IMR-90 (cell line): ENCODE measurements around the gene TOGARAM2. TPM values are rescaled to one million over a fixed set of nuclear protein-coding genes. Genes with fewer than 3 reads are reported as not detected.

Source experiments
- ATAC-seq: fragments of 200-7000 bp; cut with Tn5 transposase; 2 replicates; pipeline ENCODE4 v1.9.1; 2020; ENCODE audit warnings: low read depth, mild to moderate bottlenecking, moderate library complexity
- BruUV-seq: library from RNA; stranded (reverse); fragments of 400-500 nt; replicated peaks from 2 replicates; lab custom pipeline; 2021; lab: Mats Ljungman, UMichigan
- CTCF ChIA-PET: fragments of 300-600 bp; formaldehyde crosslinking; extraction: SDS; loops from one replicate; lab custom pipeline; 2021; ENCODE audit warnings: antibody characterized with exemption; lab: Yijun Ruan, JAX
- POLR2A ChIA-PET: fragments of 300-600 bp; sonication (Branson Sonifier 250); formaldehyde crosslinking; loops from one replicate; lab custom pipeline; 2022; ENCODE audit warnings: antibody characterized with exemption; ENCODE audit not compliant: unreplicated experiment; lab: Charles Lee
- DNase-seq: peaks from one replicate; pipeline ENCODE4 v3.0.0; 2013
- H2AFZ ChIP-seq: replicated peaks from 2 replicates; pipeline ENCODE3; 2013; ENCODE audit warnings: low read length, mild to moderate bottlenecking; ENCODE audit not compliant: poor library complexity
- H2AK5ac ChIP-seq: 2 replicates; pipeline ENCODE4 v1.6.1; 2013; ENCODE audit warnings: low read depth, low read length, inconsistent platforms
- H2AK9ac ChIP-seq: replicated peaks from 2 replicates; pipeline ENCODE3; 2013; ENCODE audit warnings: mild to moderate bottlenecking, low read depth, low read length, moderate library complexity; ENCODE audit not compliant: poor library complexity
- H2BK120ac ChIP-seq: 2 replicates; pipeline ENCODE4 v1.6.1; 2013; ENCODE audit warnings: low read depth, low read length, inconsistent platforms
- H2BK15ac ChIP-seq: 3 replicates; pipeline ENCODE4 v1.6.1; 2013; ENCODE audit warnings: low read depth, low read length, inconsistent platforms
- H2BK20ac ChIP-seq: 2 replicates; pipeline ENCODE4 v1.6.1; 2013; ENCODE audit warnings: low read depth, mild to moderate bottlenecking, inconsistent platforms, low read length, moderate library complexity
- H2BK5ac ChIP-seq: 2 replicates; pipeline ENCODE4 v1.6.1; 2013; ENCODE audit warnings: mild to moderate bottlenecking, low read depth, low read length, inconsistent platforms; ENCODE audit not compliant: poor library complexity, severe bottlenecking
- H3K14ac ChIP-seq: replicated peaks from 2 replicates; pipeline ENCODE4 v1.6.1; 2013; ENCODE audit warnings: low read depth, low read length, inconsistent platforms
- H3K18ac ChIP-seq: 2 replicates; pipeline ENCODE4 v1.6.1; 2013; ENCODE audit warnings: low read depth, low read length, control low read depth
- H3K23ac ChIP-seq: 2 replicates; pipeline ENCODE4 v1.6.1; 2013; ENCODE audit warnings: low read depth, low read length, inconsistent platforms
- H3K27ac ChIP-seq: 2 replicates; pipeline ENCODE4 v1.5.1; 2013; ENCODE audit warnings: mild to moderate bottlenecking, control low read depth, low read length; ENCODE audit not compliant: insufficient read depth
- H3K27me3 ChIP-seq: 2 replicates; pipeline ENCODE4 v1.6.1; 2013; ENCODE audit warnings: low read length; ENCODE audit not compliant: control insufficient read depth, insufficient read depth
- H3K36me3 ChIP-seq: 2 replicates; pipeline ENCODE4 v1.6.1; 2013; ENCODE audit warnings: low read length, mixed read lengths; ENCODE audit not compliant: control insufficient read depth, insufficient read depth
- H3K4ac ChIP-seq: 2 replicates; pipeline ENCODE4 v1.6.1; 2013; ENCODE audit warnings: low read depth, low read length, inconsistent platforms
- H3K4me1 ChIP-seq: 2 replicates; pipeline ENCODE4 v1.6.1; 2013; ENCODE audit warnings: low read length, mixed read lengths; ENCODE audit not compliant: control insufficient read depth, insufficient read depth
- H3K4me2 ChIP-seq: 2 replicates; pipeline ENCODE4 v1.6.1; 2013; ENCODE audit warnings: low read depth, mild to moderate bottlenecking, control low read depth, low read length, moderate library complexity
- H3K4me3 ChIP-seq: 2 replicates; pipeline ENCODE4 v1.5.1; 2013; ENCODE audit warnings: low read depth, mild to moderate bottlenecking, control low read depth, low read length, moderate library complexity; ENCODE audit not compliant: insufficient read depth
- H3K56ac ChIP-seq: 2 replicates; pipeline ENCODE4 v1.6.1; 2013; ENCODE audit warnings: low read length, inconsistent platforms; ENCODE audit not compliant: insufficient read depth; ENCODE audit errors: extremely low read depth
- H3K79me1 ChIP-seq, 2 experiments: 2 replicates each; pipeline ENCODE4 v1.6.1; 2013; ENCODE audit warnings: low read length in 2 of 2, inconsistent platforms in 1 of 2, low read depth in 1 of 2
- H3K9ac ChIP-seq: 2 replicates; pipeline ENCODE4 v1.6.1; 2013; ENCODE audit warnings: low read depth, low read length, control low read depth
- H3K9me1 ChIP-seq: 2 replicates; pipeline ENCODE4 v1.6.1; 2013; ENCODE audit warnings: low read length, inconsistent platforms; ENCODE audit not compliant: insufficient read depth
- H3K9me3 ChIP-seq: 2 replicates; pipeline ENCODE4 v1.6.1; 2013; ENCODE audit warnings: low read length; ENCODE audit not compliant: control insufficient read depth, insufficient read depth
- H4K20me1 ChIP-seq: 2 replicates; pipeline ENCODE4 v1.6.1; 2013; ENCODE audit warnings: low read length, inconsistent platforms; ENCODE audit not compliant: insufficient read depth
- H4K5ac ChIP-seq: 2 replicates; pipeline ENCODE4 v1.6.1; 2013; ENCODE audit warnings: mild to moderate bottlenecking, low read depth, low read length, control low read depth
- H4K8ac ChIP-seq, 2 experiments: 2 replicates each; pipeline ENCODE4 v1.6.1; 2013; ENCODE audit warnings: low read depth in 2 of 2, low read length in 2 of 2, control low read depth in 1 of 2, inconsistent platforms in 1 of 2
- H4K91ac ChIP-seq: 2 replicates; pipeline ENCODE4 v1.6.1; 2013; ENCODE audit warnings: low read depth, low read length, inconsistent platforms; ENCODE audit not compliant: insufficient read depth
- BHLHE40 ChIP-seq: fragments of 150-350 bp; IDR thresholded peaks from 2 replicates; pipeline ENCODE4 v1.6.1; 2016; ENCODE audit warnings: mild to moderate bottlenecking, low read depth, low read length
- CEBPB ChIP-seq: IDR thresholded peaks from 2 replicates; pipeline ENCODE4 v1.6.1; 2012; ENCODE audit warnings: low read depth, low read length, improper control_type of control experiment
- CHD1 ChIP-seq: IDR thresholded peaks from 2 replicates; pipeline ENCODE4 v1.6.1; 2012; ENCODE audit warnings: low read depth, low read length, improper control_type of control experiment
- ELK1 ChIP-seq: fragments of 150-350 bp; IDR thresholded peaks from 2 replicates; pipeline ENCODE4 v1.6.1; 2016; ENCODE audit warnings: low read depth, mild to moderate bottlenecking, low read length, moderate library complexity, borderline replicate concordance
- FOS ChIP-seq: fragments of 150-350 bp; IDR thresholded peaks from 2 replicates; pipeline ENCODE4 v1.6.1; 2016; ENCODE audit warnings: low read depth, low read length
- MAFK ChIP-seq: IDR thresholded peaks from 2 replicates; pipeline ENCODE4 v1.6.1; 2012; ENCODE audit warnings: low read depth, low read length, improper control_type of control experiment
- MAZ ChIP-seq: IDR thresholded peaks from 2 replicates; pipeline ENCODE4 v1.6.1; 2012; ENCODE audit warnings: low read depth, mild to moderate bottlenecking, low read length, improper control_type of control experiment, moderate library complexity, borderline replicate concordance
- MXI1 ChIP-seq: IDR thresholded peaks from 2 replicates; pipeline ENCODE4 v1.6.1; 2012; ENCODE audit warnings: low read depth, mild to moderate bottlenecking, low read length, moderate library complexity, borderline replicate concordance
- NFE2L2 ChIP-seq: fragments of 150-350 bp; IDR thresholded peaks from 2 replicates; pipeline ENCODE4 v1.6.1; 2016; ENCODE audit warnings: low read depth, mild to moderate bottlenecking, low read length
- POLR2A ChIP-seq: IDR thresholded peaks from 2 replicates; pipeline ENCODE4 v1.6.1; 2012; ENCODE audit warnings: mild to moderate bottlenecking, low read depth, low read length
- RAD21 ChIP-seq: IDR thresholded peaks from 2 replicates; pipeline ENCODE4 v1.6.1; 2012; ENCODE audit warnings: low read length, improper control_type of control experiment
- RCOR1 ChIP-seq: IDR thresholded peaks from 2 replicates; pipeline ENCODE4 v1.6.1; 2012; ENCODE audit warnings: mild to moderate bottlenecking, low read length, improper control_type of control experiment; ENCODE audit not compliant: insufficient replicate concordance
- RFX5 ChIP-seq: IDR thresholded peaks from 2 replicates; pipeline ENCODE4 v1.8.0; 2012; ENCODE audit warnings: low read depth, mild to moderate bottlenecking, low read length, moderate library complexity
- SMC3 ChIP-seq: fragments of 150-350 bp; IDR thresholded peaks from 2 replicates; pipeline ENCODE4 v1.6.1; 2016; ENCODE audit warnings: low read depth, mild to moderate bottlenecking, antibody characterized with exemption, low read length, moderate library complexity
- USF2 ChIP-seq: fragments of 150-350 bp; IDR thresholded peaks from 2 replicates; pipeline ENCODE4 v1.6.1; 2017; ENCODE audit warnings: mild to moderate bottlenecking, antibody characterized with exemption, low read length, low read depth
- WGBS, 2 experiments: methylation state at CpG; one replicate each; pipeline versions ENCODE4 v1.1.5 to v1.1.7; 2013; ENCODE audit warnings: missing lambda C conversion rate in 2 of 2; ENCODE audit not compliant: insufficient read length in 1 of 2; ENCODE audit errors: extremely low coverage in 2 of 2; 5-methylcytosine and 5-hydroxymethylcytosine counted together
- dilution Hi-C: fragments of 300-500 bp; cut with HindIII; formaldehyde crosslinking; loops from one replicate; pipeline ENCODE4 v1.14.3; 2018; ENCODE audit warnings: low sequenced_read_pairs; ENCODE audit not compliant: unreplicated experiment
- in situ Hi-C: fragments of 300-500 bp; cut with MboI; formaldehyde crosslinking; loops from 3 replicates; pipeline ENCODE4 v1.14.3; 2019; ENCODE audit warnings: low sequenced_read_pairs, inconsistent platforms, mixed read lengths
- intact Hi-C: fragments of 100-400 bp; cut with micrococcal nuclease; formaldehyde crosslinking; loops from 2 replicates; pipeline ENCODE4 v1.10.0; 2022
- polyA plus RNA-seq, 3 experiments: library from polyadenylated mRNA; depleted of rRNA; stranded (reverse); fragments of >200 nt; gene quantifications; 2 replicates each; pipeline ENCODE4 v1.2.3, GENCODE V29; 2012; ENCODE audit warnings: low replicate concordance in 1 of 3
- total RNA-seq: library from RNA; depleted of rRNA; stranded (reverse); fragments of >200 nt; gene quantifications from 2 replicates; pipeline ENCODE4 v1.2.3, GENCODE V29; 2012
- TF ChIP-seq, protein P1 (sequence below): conservative IDR thresholded peaks from 2 replicates; pipeline ENCODE4 v1.5.1; 2012; ENCODE audit warnings: mild to moderate bottlenecking, low read depth, low read length, improper control_type of control experiment

TOGARAM2 gene
- total and polyA plus RNA-seq, 2 of the 4 experiments (the other 2 are of a cell fraction), result under 0.01 to 0.38 TPM

DNA sequence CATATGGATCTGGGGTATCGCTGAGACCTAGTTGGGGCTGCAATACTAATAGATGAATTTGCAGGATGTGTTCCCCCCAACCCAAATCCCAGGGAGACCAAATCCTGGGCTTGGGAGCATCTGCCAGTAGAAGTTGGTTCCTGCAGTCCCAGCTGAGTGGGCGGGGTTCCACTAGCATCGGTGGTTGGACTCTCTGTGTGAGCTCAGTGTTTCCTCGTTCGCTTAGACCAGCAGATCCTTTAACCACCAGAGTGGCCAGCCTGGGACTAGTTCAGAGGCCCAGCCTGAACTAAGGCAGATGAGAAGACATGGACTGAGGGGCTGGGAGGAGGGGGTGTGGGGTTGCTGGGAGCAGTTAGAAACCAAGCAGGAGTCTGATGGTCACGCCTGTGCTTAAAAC lies 52.6 kb downstream of the TOGARAM2 start:
- peak overlapping the region; percentile 2; the same call in 1 of the 2 replicates for H4K91ac ChIP-seq
- no peak overlapping the region for H3K27ac ChIP-seq
- H2AFZ ChIP-seq, result peak overlapping the region; percentile 59
- 0 out of 2 replicates have a peak overlapping the region, but pooled peaks have one; percentile 18 for H2AK5ac ChIP-seq
- H4K20me1 ChIP-seq, result no peaks in the 10 kb centered on the region
- H3K4me2 ChIP-seq, result no peak overlapping the region
- POLR2A ChIA-PET, result no interaction called here
- no peak for DNase-seq
- no peak for TF ChIP-seq SMC3
- no peak for TF ChIP-seq FOS
- no peak for TF ChIP-seq ELK1
- no peak for TF ChIP-seq RAD21
- TF ChIP-seq RCOR1, result no peak
- no peak for TF ChIP-seq MAFK
- no peak for TF ChIP-seq MXI1
- TF ChIP-seq, protein P1, sequence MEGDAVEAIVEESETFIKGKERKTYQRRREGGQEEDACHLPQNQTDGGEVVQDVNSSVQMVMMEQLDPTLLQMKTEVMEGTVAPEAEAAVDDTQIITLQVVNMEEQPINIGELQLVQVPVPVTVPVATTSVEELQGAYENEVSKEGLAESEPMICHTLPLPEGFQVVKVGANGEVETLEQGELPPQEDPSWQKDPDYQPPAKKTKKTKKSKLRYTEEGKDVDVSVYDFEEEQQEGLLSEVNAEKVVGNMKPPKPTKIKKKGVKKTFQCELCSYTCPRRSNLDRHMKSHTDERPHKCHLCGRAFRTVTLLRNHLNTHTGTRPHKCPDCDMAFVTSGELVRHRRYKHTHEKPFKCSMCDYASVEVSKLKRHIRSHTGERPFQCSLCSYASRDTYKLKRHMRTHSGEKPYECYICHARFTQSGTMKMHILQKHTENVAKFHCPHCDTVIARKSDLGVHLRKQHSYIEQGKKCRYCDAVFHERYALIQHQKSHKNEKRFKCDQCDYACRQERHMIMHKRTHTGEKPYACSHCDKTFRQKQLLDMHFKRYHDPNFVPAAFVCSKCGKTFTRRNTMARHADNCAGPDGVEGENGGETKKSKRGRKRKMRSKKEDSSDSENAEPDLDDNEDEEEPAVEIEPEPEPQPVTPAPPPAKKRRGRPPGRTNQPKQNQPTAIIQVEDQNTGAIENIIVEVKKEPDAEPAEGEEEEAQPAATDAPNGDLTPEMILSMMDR, result no peak
- TF ChIP-seq USF2, result no peak
- TF ChIP-seq CHD1, result no peak
- no peak for TF ChIP-seq BHLHE40
- TF ChIP-seq CEBPB, result no peak
- TF ChIP-seq MAZ, result no peak
- TF ChIP-seq RFX5, result no peak
- no peak for TF ChIP-seq NFE2L2
- TF ChIP-seq POLR2A, result no peak
- WGBS, 2 experiments, result 100% methylated on average over 1 of the region's 6 CpGs; no CpG with 5 or more reads in 1 of the 2 experiments
- no peak overlapping the region for H3K18ac ChIP-seq
- dilution Hi-C loops (no loop called here), in situ Hi-C loops (no loop called here), intact Hi-C loops (no loop called here)
- no TSS peak for BruUV-seq
- H4K8ac ChIP-seq, result peak overlapping the region in 1 of 2 experiments; percentile 45; a peak in 1 of 4 replicates
- H3K4me1 ChIP-seq, result peaks cover 6% of the 10 kb centered on the region
- H2BK120ac ChIP-seq, result peak overlapping the region; percentile 46
- no peak overlapping the region for H3K9ac ChIP-seq
- ATAC-seq, result no peak
- peak overlapping the region; percentile 17; the same call in 1 of the 2 replicates for H2BK20ac ChIP-seq
- H2BK5ac ChIP-seq, result no peak overlapping the region
- no peak overlapping the region for H2BK15ac ChIP-seq
- no peaks in the 10 kb centered on the region for H3K27me3 ChIP-seq
- no peaks in the 10 kb centered on the region for H3K36me3 ChIP-seq
- 0 out of 2 replicates have a peak overlapping the region, but pooled peaks have one; percentile 23 for H3K23ac ChIP-seq
- no peak overlapping the region for H3K14ac ChIP-seq
- no peaks in the 10 kb centered on the region for H3K79me1 ChIP-seq
- peak overlapping the region; percentile 45 for H3K4ac ChIP-seq
- H3K9me3 ChIP-seq, result no peaks in the 10 kb centered on the region
- CTCF ChIA-PET, result interaction anchor here (1.0 kb wide), 1 partner anchor 63 kb away, joined by 3 read pairs; no protein-coding TSS in a partner anchor
- H2AK9ac ChIP-seq, result peak overlapping the region; percentile 81
- H3K56ac ChIP-seq, result no peak overlapping the region
- no peak overlapping the region for H3K4me3 ChIP-seq
- H4K5ac ChIP-seq, result no peak overlapping the region
- peaks cover 14% of the 10 kb centered on the region for H3K9me1 ChIP-seq
